ENCODE measurements around the gene ZNF577.

ZNF577 gene

GRCh38 chr19:51891193-51891747 lies 3.5 kb upstream of the ZNF577 start:
- H2AFZ ChIP-seq, result no peak overlapping the region
- H3K9ac ChIP-seq, result no peak overlapping the region
- H3K27me3 ChIP-seq (ENCODE audit: control insufficient read depth, insufficient read depth, low read length), result no peaks in the 10 kb centered on the region
- H3K4me1 ChIP-seq, result no peaks in the 10 kb centered on the region
- no peak overlapping the region for H3K4me2 ChIP-seq (ENCODE audit: low read length)
- H3K4me3 ChIP-seq (ENCODE audit: low read depth, low read length), result no peak overlapping the region
- no peaks in the 10 kb centered on the region for H3K9me3 ChIP-seq (ENCODE audit: control insufficient read depth, low read length)
- no peaks in the 10 kb centered on the region for H3K79me2 ChIP-seq
- no peak for TF ChIP-seq CTCF (IDR thresholded peaks at IDR 0.05)
- H3K27ac ChIP-seq, result no peak overlapping the region
- H3K36me3 ChIP-seq (ENCODE audit: control insufficient read depth, insufficient read depth, low read length), result peaks cover 12% of the 10 kb centered on the region

GRCh38 chr19:51889934-51890333 lies 2.2 kb upstream of the ZNF577 start:
- no peak for TF ChIP-seq CTCF (IDR thresholded peaks at IDR 0.05)
- Histone ChIP-seq H3K4me3 (ENCODE audit: low read depth, low read length) (no peak overlapping the region), H3K4me2 (ENCODE audit: low read length) (no peak overlapping the region), H3K27me3 (ENCODE audit: control insufficient read depth, insufficient read depth, low read length) (no peaks in the 10 kb centered on the region), H3K36me3 (ENCODE audit: control insufficient read depth, insufficient read depth, low read length) (peaks cover 12% of the 10 kb centered on the region), H2AFZ (no peak overlapping the region), H3K27ac (no peak overlapping the region), H3K4me1 (no peaks in the 10 kb centered on the region), H3K79me2 (no peaks in the 10 kb centered on the region), H3K9ac (no peak overlapping the region), H3K9me3 (ENCODE audit: control insufficient read depth, low read length) (no peaks in the 10 kb centered on the region)

GRCh38 chr19:51884713-51885112 lies 3.0 kb downstream of the ZNF577 start:
- no peaks in the 10 kb centered on the region for H3K79me2 ChIP-seq
- no peak for TF ChIP-seq CTCF (IDR thresholded peaks at IDR 0.05)
- H3K27me3 ChIP-seq (ENCODE audit: control insufficient read depth, insufficient read depth, low read length), result no peaks in the 10 kb centered on the region
- no peak overlapping the region for H3K9ac ChIP-seq
- H3K4me1 ChIP-seq, result no peaks in the 10 kb centered on the region
- H3K27ac ChIP-seq, result no peak overlapping the region
- H2AFZ ChIP-seq, result no peak overlapping the region
- H3K4me3 ChIP-seq (ENCODE audit: low read depth, low read length), result no peak overlapping the region
- H3K36me3 ChIP-seq (ENCODE audit: control insufficient read depth, insufficient read depth, low read length), result no peaks in the 10 kb centered on the region
- no peaks in the 10 kb centered on the region for H3K9me3 ChIP-seq (ENCODE audit: control insufficient read depth, low read length)
- H3K4me2 ChIP-seq (ENCODE audit: low read length), result no peak overlapping the region

- no peak overlapping the region for H3K4me3 ChIP-seq (ENCODE audit: low read depth, low read length)
- H3K27ac ChIP-seq, result no peak overlapping the region
- H3K36me3 ChIP-seq (ENCODE audit: control insufficient read depth, insufficient read depth, low read length), result no peaks in the 10 kb centered on the region
- H3K27me3 ChIP-seq (ENCODE audit: control insufficient read depth, insufficient read depth, low read length), result no peaks in the 10 kb centered on the region
- H3K9me3 ChIP-seq (ENCODE audit: control insufficient read depth, low read length), result no peaks in the 10 kb centered on the region
- H3K4me2 ChIP-seq (ENCODE audit: low read length), result no peak overlapping the region
- no peaks in the 10 kb centered on the region for H3K4me1 ChIP-seq
- H3K9ac ChIP-seq, result no peak overlapping the region
- no peak overlapping the region for H2AFZ ChIP-seq
- no peaks in the 10 kb centered on the region for H3K79me2 ChIP-seq
- no peak for TF ChIP-seq CTCF (IDR thresholded peaks at IDR 0.05)
Measured at GRCh38 chr19:51882518-51882917, 5.2 kb downstream of the ZNF577 start.

GRCh38 chr19:51873097-51873496 lies 14.7 kb downstream of the ZNF577 start:
- Histone ChIP-seq H3K27ac (no peak overlapping the region), H3K4me1 (no peaks in the 10 kb centered on the region), H3K9me3 (ENCODE audit: control insufficient read depth, low read length) (peaks cover 14% of the 10 kb centered on the region), H3K36me3 (ENCODE audit: control insufficient read depth, insufficient read depth, low read length) (peaks cover 22% of the 10 kb centered on the region), H3K4me3 (ENCODE audit: low read depth, low read length) (no peak overlapping the region), H3K79me2 (no peaks in the 10 kb centered on the region), H2AFZ (no peak overlapping the region), H3K4me2 (ENCODE audit: low read length) (no peak overlapping the region), H3K9ac (no peak overlapping the region), H3K27me3 (ENCODE audit: control insufficient read depth, insufficient read depth, low read length) (no peaks in the 10 kb centered on the region)
- no peak for TF ChIP-seq CTCF (IDR thresholded peaks at IDR 0.05)

Data from parathyroid adenoma (tissue), 2 donors.